ENCODE results near the gene MYO5C. TPM values are rescaled to one million over a fixed set of nuclear protein-coding genes. Genes with fewer than 3 reads are reported as not detected.

Gene MYO5C
- total RNA-seq, 1 donor from 2014 or later, result 56.3 TPM

DNA sequence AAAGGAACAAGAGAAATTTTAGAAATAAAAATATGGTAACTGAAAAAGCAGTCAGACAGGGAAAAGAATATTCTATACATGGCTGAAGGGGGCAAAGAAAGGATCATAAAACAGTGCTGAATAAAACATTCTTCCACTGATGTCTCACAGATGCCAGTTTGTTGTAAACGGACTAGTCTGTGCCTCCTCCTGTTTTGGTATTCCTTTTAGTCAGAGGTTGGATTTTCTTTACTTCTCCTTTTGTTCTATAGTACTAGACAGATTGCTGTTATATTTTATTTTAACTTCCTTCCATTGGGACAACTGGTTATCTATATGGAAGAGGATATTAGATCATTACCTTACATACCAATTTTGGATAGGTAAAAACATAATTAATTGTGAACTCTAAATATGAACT is 88.4 kb downstream of the MYO5C start:
- no peak for DNase-seq (ENCODE audit: low spot score)

- DNase-seq (ENCODE audit: low spot score), result no peak
Measured at GRCh38 chr15:52206446-52206845, 89.2 kb downstream of the MYO5C start.

GRCh38 chr15:52204657-52205056 is 90.9 kb downstream of the MYO5C start:
- DNase-seq (ENCODE audit: low spot score), result no peak

DNA sequence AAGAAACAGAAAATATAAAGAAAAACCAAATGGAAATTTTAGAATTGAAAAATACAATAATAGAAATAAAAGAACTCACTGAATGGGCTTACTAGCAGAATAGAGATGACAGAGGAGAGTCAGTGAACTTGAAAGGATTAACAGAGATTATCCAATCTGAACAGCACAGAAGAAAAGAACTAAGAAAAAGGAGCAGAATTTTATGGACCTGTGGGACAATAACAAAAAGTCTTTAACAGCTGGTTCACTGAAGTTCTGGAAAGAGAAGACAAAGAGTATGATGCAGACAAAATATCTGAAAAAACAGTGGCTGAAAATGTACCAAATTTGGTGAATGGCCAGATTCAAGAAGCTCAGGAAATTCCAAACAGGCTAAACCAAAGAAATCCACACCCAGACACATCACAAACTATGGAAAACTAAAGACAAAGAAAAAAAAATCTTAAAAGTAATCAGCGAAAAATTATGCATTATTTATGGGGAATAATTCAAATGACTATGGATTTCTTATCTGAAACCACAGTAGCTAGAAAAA is 94.7 kb downstream of the MYO5C start:
- DNase-seq (ENCODE audit: low spot score), result no peak

DNA sequence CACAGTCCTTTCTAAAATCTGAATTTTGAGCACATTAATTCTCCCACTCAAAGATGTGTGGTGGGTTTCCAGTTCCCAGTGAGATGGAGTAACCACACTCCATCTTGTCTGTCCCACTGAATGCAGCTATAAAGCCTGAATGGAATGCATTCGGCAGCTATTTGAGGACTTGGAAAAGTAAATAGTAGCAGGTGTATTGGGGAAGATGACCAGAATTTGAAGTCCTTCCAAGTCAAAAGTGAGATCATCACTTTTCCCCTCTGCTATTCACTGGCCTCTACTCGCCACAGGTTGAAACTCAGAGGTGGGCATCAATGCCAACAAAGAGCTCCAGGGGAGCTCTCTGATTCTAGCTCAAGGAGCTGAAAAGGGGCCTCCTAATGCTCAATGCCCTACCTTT is 96.3 kb downstream of the MYO5C start:
- no peak for DNase-seq (ENCODE audit: low spot score)

GRCh38 chr15:52196891-52197290 is 98.7 kb downstream of the MYO5C start:
- DNase-seq (ENCODE audit: low spot score), result no peak

DNA sequence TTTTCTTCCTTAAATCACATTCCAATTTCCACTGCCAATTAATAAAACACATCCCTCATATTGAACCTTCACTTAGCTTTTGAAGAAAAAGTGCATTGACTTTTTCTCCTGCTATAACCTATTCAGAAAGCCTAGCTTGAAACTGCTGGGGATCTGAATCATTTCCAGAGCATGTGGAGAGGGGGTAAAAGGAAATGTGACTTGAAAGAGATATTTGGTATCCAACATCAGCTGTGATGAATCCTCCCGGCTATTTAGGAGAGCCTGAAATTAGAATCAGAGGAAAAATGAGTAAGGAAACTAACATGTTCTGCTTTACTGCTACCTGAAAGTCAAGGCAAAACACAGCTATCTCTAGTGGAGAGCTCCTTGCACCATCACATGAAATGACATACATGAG is 101.8 kb downstream of the MYO5C start:
- no peak for DNase-seq (ENCODE audit: low spot score)

DNA sequence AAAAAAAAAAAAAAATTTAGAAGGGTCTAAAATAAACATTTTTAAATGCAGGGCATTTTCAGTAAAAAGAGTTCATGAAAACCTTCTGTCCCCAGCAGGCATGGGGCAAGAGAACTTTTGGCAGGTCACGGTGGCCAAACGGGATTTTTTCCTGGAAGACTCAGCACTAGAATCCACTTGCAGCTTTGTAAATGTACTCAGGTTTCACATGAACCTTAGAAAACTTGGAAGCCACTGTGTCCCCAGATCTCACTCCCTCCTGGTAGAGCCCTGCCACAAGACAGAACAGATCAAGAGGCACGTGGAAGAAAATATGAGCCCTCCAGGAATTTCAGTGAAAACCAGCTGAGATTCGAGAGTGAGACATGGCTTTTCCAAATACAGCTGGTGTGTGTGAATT is 102.3 kb downstream of the MYO5C start:
- no peak for DNase-seq (ENCODE audit: low spot score)

GRCh38 chr15:52191207-52191606 is 104.4 kb downstream of the MYO5C start, which contains the start of gene GNB5:
GNB5 (minus strand) TSS chr15:52191392; CDS start chr15:52184676, 6,716 bp downstream.
- no peak for DNase-seq (ENCODE audit: low spot score)

DNA sequence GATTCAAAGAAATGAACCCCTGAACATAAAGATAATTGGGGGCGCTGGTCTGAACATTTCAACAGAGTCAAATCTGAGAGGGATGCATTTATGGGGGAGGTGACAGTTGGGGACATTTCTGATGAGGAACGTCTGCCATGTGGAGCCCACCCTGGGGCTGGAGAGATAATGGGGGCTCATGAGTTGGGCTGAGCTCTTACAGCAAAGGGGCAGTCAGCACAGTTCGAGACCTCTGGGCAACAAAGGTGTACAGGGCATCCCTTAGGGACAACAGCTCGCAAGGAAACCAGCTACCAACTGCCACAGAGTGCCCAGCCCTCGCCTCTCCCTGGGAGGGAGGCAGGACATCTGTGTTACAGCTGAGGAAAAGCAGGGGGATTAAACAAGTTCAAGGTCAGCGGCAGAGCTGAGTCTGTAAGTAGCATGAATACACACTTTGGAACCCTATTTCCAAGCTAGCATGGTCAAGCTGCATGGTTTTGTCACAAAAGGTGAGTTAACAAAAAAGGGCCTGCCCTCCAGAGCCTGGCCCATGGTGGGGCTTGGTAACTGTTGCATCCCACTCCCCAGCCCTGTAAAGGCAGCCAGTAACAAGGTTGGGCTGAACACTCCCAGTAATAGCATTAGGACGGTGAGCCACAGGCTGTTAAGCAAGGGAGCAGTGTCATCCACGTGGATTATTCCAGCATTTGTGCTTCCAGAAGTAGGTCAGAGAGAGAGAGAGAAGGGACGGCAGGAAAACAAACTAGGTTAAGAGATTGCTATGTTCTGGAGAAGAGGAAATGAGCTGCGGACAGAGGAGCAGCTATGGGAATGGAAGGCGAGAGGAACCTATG is 108.7 kb downstream of the MYO5C start:
- DNase-seq (ENCODE audit: low spot score), result no peak

- DNase-seq (ENCODE audit: low spot score), result no peak
Measured at GRCh38 chr15:52185151-52185561, 110.4 kb downstream of the MYO5C start.

DNA sequence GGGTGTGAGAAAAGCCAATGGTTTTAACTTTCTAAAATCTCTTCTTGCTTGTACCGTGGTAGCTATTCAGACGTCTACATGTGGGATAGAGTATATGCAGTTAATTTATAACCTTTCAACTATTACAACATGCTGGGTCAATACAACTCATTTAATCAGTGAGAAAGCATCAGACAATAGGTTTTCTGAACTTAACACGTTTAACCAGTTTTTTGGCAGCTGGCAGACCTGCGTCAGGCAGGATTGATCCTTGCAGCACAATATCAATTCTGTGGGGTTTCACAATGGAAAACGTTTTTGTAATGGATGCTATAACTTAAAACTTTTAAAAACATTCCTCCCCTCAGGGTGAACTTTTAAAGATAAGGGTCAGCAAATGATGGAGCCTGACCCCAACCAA is 110.9 kb downstream of the MYO5C start:
- DNase-seq (ENCODE audit: low spot score), result no peak

GRCh38 chr15:52183562-52184173 is 111.9 kb downstream of the MYO5C start:
- DNase-seq (ENCODE audit: low spot score), result no peak

GRCh38 chr15:52181938-52182780 is 113.4 kb downstream of the MYO5C start:
- DNase-seq (ENCODE audit: low spot score), result no peak

DNA sequence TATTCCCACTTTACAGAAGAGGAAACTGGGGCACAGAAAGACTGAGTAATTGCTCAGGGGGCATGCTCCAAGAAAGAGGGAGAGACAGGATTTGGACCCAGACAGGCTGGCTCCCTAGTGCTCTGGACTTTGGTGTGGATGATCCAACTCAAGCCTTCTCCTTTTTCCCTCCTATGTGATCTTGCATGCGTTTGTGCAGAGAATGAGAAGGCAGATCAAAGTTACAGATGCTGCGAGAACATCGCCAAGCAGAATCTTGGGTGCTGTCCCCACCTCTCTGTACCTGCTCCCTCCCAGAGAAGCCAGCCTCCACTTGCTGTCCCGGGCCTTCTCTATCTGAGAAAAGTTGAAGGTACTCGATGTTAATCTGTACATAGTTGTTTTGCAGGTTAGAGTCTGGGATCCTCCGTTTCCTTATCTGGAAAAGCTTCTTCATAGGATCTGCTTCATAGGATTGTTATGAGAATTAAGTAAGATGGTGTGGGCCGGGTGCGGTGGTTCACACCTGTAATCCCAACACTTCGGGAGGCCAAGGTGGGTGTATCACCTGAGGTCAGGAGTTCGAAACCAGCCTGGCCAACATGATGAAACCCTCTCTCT is 114.7 kb downstream of the MYO5C start:
- no peak for DNase-seq (ENCODE audit: low spot score)

- DNase-seq (ENCODE audit: low spot score), result no peak
Measured at GRCh38 chr15:52180196-52180835, 115.3 kb downstream of the MYO5C start.

DNA sequence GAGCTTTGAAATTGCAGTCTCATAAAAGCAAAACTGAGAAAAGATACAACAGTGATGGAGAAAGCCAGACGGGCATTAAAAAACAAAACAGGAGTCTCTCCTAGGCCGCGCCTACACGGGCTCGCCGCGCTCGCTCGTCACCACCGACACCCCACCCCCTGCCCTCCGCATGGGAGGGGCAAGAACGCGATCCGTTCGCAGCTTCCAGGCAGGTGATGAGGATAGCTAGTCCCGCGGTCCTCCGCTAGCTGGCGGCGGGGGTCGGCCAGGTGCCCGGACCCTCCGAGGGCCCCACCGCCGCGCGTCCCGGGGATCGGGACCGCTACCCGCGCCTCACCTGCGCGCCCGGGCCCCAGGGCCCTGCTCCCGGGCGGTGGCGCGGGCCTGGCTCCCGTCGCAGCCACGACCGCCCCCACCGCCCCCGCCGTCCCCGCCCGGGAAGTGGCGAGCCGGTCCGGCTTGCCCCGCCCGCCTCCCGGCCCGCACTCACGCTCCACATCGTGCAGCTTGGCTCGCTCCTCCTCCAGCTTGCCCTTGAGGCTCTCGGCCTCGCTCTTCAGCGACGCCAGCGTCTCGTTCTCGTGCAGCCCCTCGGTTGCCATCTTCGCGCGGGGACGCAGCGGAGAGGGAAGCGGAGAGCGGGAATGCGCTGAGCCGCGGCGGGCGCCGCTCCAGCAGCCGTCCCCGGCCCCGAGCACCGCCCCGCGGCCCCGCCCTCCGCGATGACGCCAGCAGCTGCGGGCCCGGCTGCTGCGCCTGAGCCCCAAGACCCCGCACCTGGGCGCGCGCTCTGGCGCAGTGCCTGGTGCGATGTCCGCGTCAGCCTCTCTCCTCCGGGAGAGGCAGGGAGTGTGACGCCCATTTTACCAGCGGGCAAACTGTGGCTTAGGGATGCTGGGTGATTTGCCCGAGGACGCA is 116.1 kb downstream of the MYO5C start:
- DNase-seq (ENCODE audit: low spot score), result peak; percentile 89

DNA sequence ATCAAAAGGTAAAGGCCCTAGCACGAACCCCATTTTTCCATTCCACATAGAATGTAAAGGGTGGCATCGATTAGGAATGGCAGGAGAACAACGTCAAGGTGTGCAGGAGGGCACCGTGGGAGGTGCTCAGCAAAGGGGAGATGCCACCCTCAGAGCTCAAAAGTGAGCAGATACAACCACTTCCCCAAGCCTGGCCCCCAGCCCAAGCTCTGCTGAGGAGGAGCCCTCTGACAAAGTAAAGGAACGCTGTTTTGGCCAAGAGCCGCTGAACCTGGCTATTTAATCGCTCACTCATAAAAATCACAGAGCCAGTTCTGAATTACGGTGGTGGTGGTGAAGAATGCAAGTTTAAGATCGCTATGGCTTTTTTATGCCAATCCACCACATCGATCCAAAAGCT is 116.8 kb downstream of the MYO5C start:
- no peak for DNase-seq (ENCODE audit: low spot score)

DNA sequence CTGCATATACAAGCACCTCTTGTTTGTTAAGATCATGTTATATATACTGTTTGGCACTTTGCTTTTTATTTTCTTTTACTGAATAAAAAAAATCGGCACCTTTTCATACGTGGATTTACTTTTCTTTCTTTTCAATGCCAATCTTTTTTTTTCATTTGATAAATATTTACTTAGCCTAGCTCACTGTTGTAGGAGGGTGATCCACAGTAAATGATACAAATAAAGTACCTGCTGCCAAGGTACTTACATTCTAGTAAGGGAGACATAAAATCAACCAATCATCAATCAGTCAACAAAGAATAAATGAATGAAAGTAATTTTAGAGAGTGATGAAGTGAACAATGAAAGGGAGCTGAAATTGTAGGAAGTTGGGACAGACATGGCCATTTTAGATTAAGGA is 122.7 kb downstream of the MYO5C start:
- DNase-seq (ENCODE audit: low spot score), result no peak

GRCh38 chr15:52171807-52172206 is 123.8 kb downstream of the MYO5C start:
- DNase-seq (ENCODE audit: low spot score), result no peak
